Keratinocyte (primary cell): Measurements from ENCODE around the gene RARS1. TPM values are rescaled to one million over a fixed set of nuclear protein-coding genes. Genes with fewer than 3 reads are reported as not detected.

Experiments
- DNase-seq: peaks from one replicate; pipeline ENCODE4 v3.0.0-alpha.2; 2011; ENCODE audit warnings: low read depth, missing footprints, low spot score
- FAIRE-seq: peaks from 2 replicates; lab custom pipeline; 2011; peaks lifted over from hg19 to GRCh38; lab: Jason Lieb, UNC
- H2AFZ ChIP-seq: 2 replicates; pipeline ENCODE4 v1.6.0; 2012; ENCODE audit warnings: low read length, control low read depth, inconsistent platforms; ENCODE audit not compliant: control insufficient read depth
- H3K27ac ChIP-seq: 2 replicates; pipeline ENCODE4 v1.5.1; 2011; ENCODE audit warnings: low read length; ENCODE audit not compliant: control insufficient read depth, insufficient read depth
- H3K27me3 ChIP-seq: 3 replicates; pipeline ENCODE4 v1.6.0; 2011; ENCODE audit warnings: low read length; ENCODE audit not compliant: control insufficient read depth, insufficient read depth; ENCODE audit errors: extremely low read depth
- H3K36me3 ChIP-seq, 2 experiments: 2 replicates in 1 of 2; 3 replicates in 1 of 2; pipeline ENCODE4 v1.5.1; 2011; ENCODE audit warnings: low read length in 2 of 2, mild to moderate bottlenecking in 1 of 2; ENCODE audit not compliant: control insufficient read depth in 2 of 2, insufficient read depth in 2 of 2; ENCODE audit errors: extremely low read depth in 1 of 2
- H3K4me1 ChIP-seq: 3 replicates; pipeline ENCODE4 v1.5.1; 2011; ENCODE audit warnings: low read length; ENCODE audit not compliant: control insufficient read depth, insufficient read depth; ENCODE audit errors: extremely low read depth
- H3K4me2 ChIP-seq: 3 replicates; pipeline ENCODE4 v1.6.0; 2011; ENCODE audit warnings: low read depth, low read length; ENCODE audit not compliant: control insufficient read depth, insufficient read depth; ENCODE audit errors: extremely low read depth
- H3K4me3 ChIP-seq, 3 experiments: fragments of 200-600 bp in 1 of 3; sonication (generic) in 1 of 3; 2 replicates in 2 of 3; 3 replicates in 1 of 3; pipeline ENCODE4 v1.5.1; 2011 to 2016; ENCODE audit warnings: low read length in 3 of 3, mild to moderate bottlenecking in 3 of 3, control low read depth in 2 of 3, inconsistent platforms in 1 of 3, low read depth in 1 of 3, mixed read lengths in 1 of 3, mixed run types in 1 of 3, moderate library complexity in 1 of 3; ENCODE audit not compliant: control insufficient read depth in 2 of 3, insufficient read depth in 2 of 3; ENCODE audit errors: extremely low read depth in 1 of 3
- H3K79me2 ChIP-seq: 2 replicates; pipeline ENCODE4 v1.6.0; 2012; ENCODE audit warnings: low read length; ENCODE audit not compliant: control insufficient read depth, insufficient read depth
- H3K9ac ChIP-seq: 3 replicates; pipeline ENCODE4 v1.6.0; 2011; ENCODE audit warnings: low read length; ENCODE audit not compliant: control insufficient read depth, insufficient read depth; ENCODE audit errors: extremely low read depth
- H3K9me1 ChIP-seq: 3 replicates; pipeline ENCODE4 v1.6.0; 2011; ENCODE audit warnings: low read length; ENCODE audit not compliant: control insufficient read depth, insufficient read depth; ENCODE audit errors: extremely low read depth
- H3K9me3 ChIP-seq: 2 replicates; pipeline ENCODE4 v1.5.1; 2012; ENCODE audit warnings: low read depth, low read length; ENCODE audit not compliant: control insufficient read depth
- H4K20me1 ChIP-seq: 3 replicates; pipeline ENCODE4 v1.6.0; 2011; ENCODE audit warnings: low read length; ENCODE audit not compliant: control insufficient read depth, insufficient read depth; ENCODE audit errors: extremely low read depth
- CTCF ChIP-seq, 3 experiments: IDR thresholded peaks in 1 of 3; conservative IDR thresholded peaks in 1 of 3; optimal IDR thresholded peaks in 1 of 3; 2 replicates in 2 of 3; 3 replicates in 1 of 3; pipeline versions ENCODE3 to v1.5.1; 2011; ENCODE audit warnings: low read length in 3 of 3, mild to moderate bottlenecking in 3 of 3, moderate library complexity in 2 of 3, control low read depth in 1 of 3, inconsistent platforms in 1 of 3; ENCODE audit not compliant: insufficient read depth in 2 of 3; ENCODE audit errors: extremely low read depth in 1 of 3
- EZH2 ChIP-seq: IDR thresholded peaks from one replicate; pipeline ENCODE4 v1.6.1; 2012; ENCODE audit warnings: inconsistent platforms, mild to moderate bottlenecking, low read length, moderate library complexity
- dilution Hi-C: fragments of 300-500 bp; cut with MboI; formaldehyde crosslinking; loops from one replicate; pipeline ENCODE4 v1.7.0; 2020; ENCODE audit warnings: low sequenced_read_pairs; ENCODE audit not compliant: extremely low pct_ligation_motif_present
- polyA plus RNA-seq, 5 experiments: library from polyadenylated mRNA; depleted of rRNA in 3 of 5; stranded (reverse) in 3 of 5; stranded (forward) in 1 of 5; unstranded in 1 of 5; fragments of >200 nt; gene quantifications; 1 replicate in 1 of 5; 2 replicates in 3 of 5; 3 replicates in 1 of 5; pipeline versions ENCODE4 v1.2.1 to v1.2.3, GENCODE V29; 2011 to 2012; ENCODE audit warnings: missing spikeins in 2 of 5, low read depth in 1 of 5, low replicate concordance in 1 of 5

The RARS1 gene
- polyA plus RNA-seq, 1 donor (not counting 4 experiments of a cell fraction or from before 2014, with no cell fraction given), result 128 TPM

- no peak overlapping the region for H3K4me3 ChIP-seq
- dilution Hi-C loops, result no loop called here
- H4K20me1 ChIP-seq, result no peaks in the 10 kb centered on the region
- TF ChIP-seq CTCF (optimal IDR thresholded peaks at IDR 0.05 in 1 of 3, IDR thresholded peaks at IDR 0.05 in 1 of 3, conservative IDR thresholded peaks at IDR 0.05 in 1 of 3; ENCODE audit: extremely low read depth in 1 of 3, insufficient read depth in 2 of 3, low read length in 3 of 3) (no peak), EZH2 (no peak)
- DNase-seq (no peak), FAIRE-seq (no peak)
- H3K4me1 ChIP-seq, result peaks cover 13% of the 10 kb centered on the region
- H3K27ac ChIP-seq, result no peak overlapping the region
- no peak overlapping the region for H3K4me2 ChIP-seq
- H3K79me2 ChIP-seq, result no peaks in the 10 kb centered on the region
- H2AFZ ChIP-seq, result no peak overlapping the region
- no peaks in the 10 kb centered on the region for H3K9me3 ChIP-seq
- H3K27me3 ChIP-seq, result no peaks in the 10 kb centered on the region
- H3K36me3 ChIP-seq, result peaks cover 2 to 10% of the 10 kb centered on the region in 2 experiments
- peaks cover 4% of the 10 kb centered on the region for H3K9me1 ChIP-seq
- H3K9ac ChIP-seq, result no peak overlapping the region
Observed at GRCh38 chr5:168477060-168477459, 9.2 kb upstream of the RARS1 start.

GRCh38 chr5:168479166-168479565 is 7.1 kb upstream of the RARS1 start:
- H4K20me1 ChIP-seq, result no peaks in the 10 kb centered on the region
- no peak overlapping the region for H3K4me3 ChIP-seq
- TF ChIP-seq EZH2, result no peak
- TF ChIP-seq CTCF (optimal IDR thresholded peaks at IDR 0.05 in 1 of 3, IDR thresholded peaks at IDR 0.05 in 1 of 3, conservative IDR thresholded peaks at IDR 0.05 in 1 of 3; ENCODE audit: extremely low read depth in 1 of 3, insufficient read depth in 2 of 3, low read length in 3 of 3), result no peak
- H3K9ac ChIP-seq, result no peak overlapping the region
- H3K36me3 ChIP-seq, result peaks cover 2 to 3% of the 10 kb centered on the region in 2 experiments
- FAIRE-seq (no peak), DNase-seq (no peak)
- peaks cover 6% of the 10 kb centered on the region for H3K4me1 ChIP-seq
- no peaks in the 10 kb centered on the region for H3K9me3 ChIP-seq
- dilution Hi-C loops, result no loop called here
- no peak overlapping the region for H3K27ac ChIP-seq
- H3K4me2 ChIP-seq, result no peak overlapping the region
- peaks cover 4% of the 10 kb centered on the region for H3K9me1 ChIP-seq
- no peaks in the 10 kb centered on the region for H3K79me2 ChIP-seq
- H3K27me3 ChIP-seq, result no peaks in the 10 kb centered on the region
- no peak overlapping the region for H2AFZ ChIP-seq
